Gastroesophageal sphincter (tissue), 3 donors: ENCODE data around the gene KDSR.

ENCODE experiments used
- POLR2AphosphoS5 ChIP-seq: sonication (generic); formaldehyde crosslinking; IDR thresholded peaks from one replicate; pipeline ENCODE4 v1.6.1; 2017; ENCODE audit warnings: antibody characterized with exemption
- TF ChIP-seq, protein P1 (sequence below), 4 experiments: fragments of 200-600 bp in 2 of 4; fragments of 450-650 bp in 2 of 4; sonication (generic) in 1 of 4; IDR thresholded peaks; one replicate each; pipeline ENCODE4 v1.5.1; 2017 to 2019; ENCODE audit warnings: antibody characterized with exemption in 4 of 4, mild to moderate bottlenecking in 2 of 4, moderate library complexity in 2 of 4

DNA sequence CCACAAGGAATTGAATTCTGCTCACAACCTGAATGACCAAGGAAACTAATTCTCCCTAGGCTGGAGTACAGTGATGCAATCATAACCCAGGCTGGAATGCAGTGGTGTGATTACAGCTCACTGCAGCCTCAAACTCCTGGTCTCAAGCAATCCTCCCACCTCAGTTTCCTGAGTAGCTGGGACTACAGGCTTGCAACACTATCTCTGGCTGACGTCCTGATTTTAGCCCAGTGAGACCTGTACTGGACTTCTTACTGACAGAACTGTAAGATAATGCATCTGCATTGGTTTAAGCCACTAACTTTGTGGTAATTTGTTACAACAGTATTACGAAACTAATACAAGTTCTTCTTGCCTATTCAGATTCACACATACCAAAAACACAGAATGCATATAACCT, 9.5 kb upstream of the KDSR start:
- TF ChIP-seq, protein P1, sequence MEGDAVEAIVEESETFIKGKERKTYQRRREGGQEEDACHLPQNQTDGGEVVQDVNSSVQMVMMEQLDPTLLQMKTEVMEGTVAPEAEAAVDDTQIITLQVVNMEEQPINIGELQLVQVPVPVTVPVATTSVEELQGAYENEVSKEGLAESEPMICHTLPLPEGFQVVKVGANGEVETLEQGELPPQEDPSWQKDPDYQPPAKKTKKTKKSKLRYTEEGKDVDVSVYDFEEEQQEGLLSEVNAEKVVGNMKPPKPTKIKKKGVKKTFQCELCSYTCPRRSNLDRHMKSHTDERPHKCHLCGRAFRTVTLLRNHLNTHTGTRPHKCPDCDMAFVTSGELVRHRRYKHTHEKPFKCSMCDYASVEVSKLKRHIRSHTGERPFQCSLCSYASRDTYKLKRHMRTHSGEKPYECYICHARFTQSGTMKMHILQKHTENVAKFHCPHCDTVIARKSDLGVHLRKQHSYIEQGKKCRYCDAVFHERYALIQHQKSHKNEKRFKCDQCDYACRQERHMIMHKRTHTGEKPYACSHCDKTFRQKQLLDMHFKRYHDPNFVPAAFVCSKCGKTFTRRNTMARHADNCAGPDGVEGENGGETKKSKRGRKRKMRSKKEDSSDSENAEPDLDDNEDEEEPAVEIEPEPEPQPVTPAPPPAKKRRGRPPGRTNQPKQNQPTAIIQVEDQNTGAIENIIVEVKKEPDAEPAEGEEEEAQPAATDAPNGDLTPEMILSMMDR (IDR thresholded peaks at IDR 0.05), result no peak
- TF ChIP-seq POLR2AphosphoS5, result no peak
